K562 (cell line): Measurements from ENCODE around the gene EMP2. TPM values are rescaled to one million over a fixed set of nuclear protein-coding genes. Genes with fewer than 3 reads are reported as not detected.
A peak's percentile ranks its signal among the peaks of the same experiment; 100 is the strongest.

ENCODE experiments used
- ATAC-seq: fragments of 200-7000 bp; cut with Tn5 transposase; 3 replicates; pipeline ENCODE4 v1.9.1; 2020; ENCODE audit warnings: moderate library complexity
- BruUV-seq: library from RNA; stranded (reverse); fragments of 400-500 nt; replicated peaks from 2 replicates; lab custom pipeline; 2021; lab: Mats Ljungman, UMichigan
- CTCF ChIA-PET: fragments of 300-600 bp; formaldehyde crosslinking; extraction: SDS; loops from one replicate; lab custom pipeline; 2021; ENCODE audit warnings: low intra/inter-chr PET ratio; lab: Yijun Ruan, JAX
- POLR2A ChIA-PET: fragments of 300-600, 350-650 bp; sonication (Branson Sonifier 250); formaldehyde crosslinking; extraction: SDS; loops from one replicate; lab custom pipeline; 2021; ENCODE audit warnings: antibody characterized with exemption, inconsistent platforms; lab: Yijun Ruan, JAX
- DNase-seq, 4 experiments: peaks; one replicate each; pipeline versions ENCODE4 v3.0.0 to v3.0.0-alpha.2; 2011 to 2018; ENCODE audit warnings: low spot score in 3 of 4, mixed read lengths in 3 of 4; ENCODE audit errors: extremely low read depth in 1 of 4
- FAIRE-seq: peaks from 2 replicates; lab custom pipeline; 2011; peaks lifted over from hg19 to GRCh38; lab: Jason Lieb, UNC
- H2AFZ ChIP-seq: 2 replicates; pipeline ENCODE4 v1.6.0; 2011; ENCODE audit warnings: low read depth, low read length, control low read depth, inconsistent platforms
- H3K27ac ChIP-seq: fragments of 200-600 bp; 3 replicates; pipeline ENCODE4 v1.8.0; 2011; ENCODE audit warnings: low read depth, mild to moderate bottlenecking, control low read depth, inconsistent platforms, low read length, moderate library complexity, mixed read lengths; ENCODE audit errors: extremely low read depth
- H3K27me3 ChIP-seq, 2 experiments: fragments of 300-600 bp in 1 of 2; 2 replicates in 1 of 2; 3 replicates in 1 of 2; pipeline versions ENCODE4 v1.6.0 to v1.8.0; 2011; ENCODE audit warnings: inconsistent platforms in 2 of 2, low read length in 2 of 2, mild to moderate bottlenecking in 1 of 2, mixed read lengths in 1 of 2, moderate library complexity in 1 of 2; ENCODE audit not compliant: control insufficient read depth in 2 of 2, insufficient read depth in 2 of 2
- H3K36me3 ChIP-seq: fragments of 300-600 bp; 3 replicates; pipeline ENCODE4 v1.8.0; 2011; ENCODE audit warnings: mild to moderate bottlenecking, low read length, inconsistent platforms; ENCODE audit not compliant: control insufficient read depth, insufficient read depth
- H3K4me1 ChIP-seq, 2 experiments: fragments of 200-600 bp in 1 of 2; replicated peaks in 1 of 2; 2 replicates in 1 of 2; 3 replicates in 1 of 2; pipeline versions ENCODE4 v1.5.1 to v1.8.0; 2011; ENCODE audit warnings: inconsistent platforms in 2 of 2, low read length in 2 of 2, mild to moderate bottlenecking in 1 of 2, mixed read lengths in 1 of 2, moderate library complexity in 1 of 2; ENCODE audit not compliant: control insufficient read depth in 2 of 2, insufficient read depth in 2 of 2
- H3K4me2 ChIP-seq: 2 replicates; pipeline ENCODE4 v1.6.1; 2011; ENCODE audit warnings: low read length, control low read depth, inconsistent platforms, mixed read lengths; ENCODE audit not compliant: insufficient read depth
- H3K4me3 ChIP-seq: fragments of 200-600 bp; sonication (generic), shearing (Covaris generic); 2 replicates; pipeline ENCODE4 v1.5.1; 2016; ENCODE audit warnings: control low read depth, inconsistent platforms
- H3K79me2 ChIP-seq: fragments of 200-600 bp; 3 replicates; pipeline ENCODE4 v1.8.0; 2011; ENCODE audit warnings: low read length, inconsistent platforms; ENCODE audit not compliant: control insufficient read depth, insufficient read depth
- H3K9ac ChIP-seq, 2 experiments: 2 replicates each; pipeline versions ENCODE4 v1.6.0 to v1.6.1; 2011; ENCODE audit warnings: low read depth in 2 of 2, low read length in 2 of 2, control low read depth in 1 of 2, inconsistent platforms in 1 of 2, mild to moderate bottlenecking in 1 of 2, mixed read lengths in 1 of 2; ENCODE audit not compliant: insufficient read depth in 1 of 2
- H3K9me1 ChIP-seq: one replicate; pipeline ENCODE4 v1.6.0; 2011; ENCODE audit warnings: inconsistent platforms, mild to moderate bottlenecking, low read length, moderate library complexity; ENCODE audit not compliant: control insufficient read depth, insufficient read depth
- H3K9me3 ChIP-seq: replicated peaks from 2 replicates; pipeline ENCODE4 v1.5.1; 2011; ENCODE audit warnings: low read depth, low read length, inconsistent platforms; ENCODE audit not compliant: control insufficient read depth, insufficient read depth
- H4K20me1 ChIP-seq: replicated peaks from 2 replicates; pipeline ENCODE4 v1.6.1; 2011; ENCODE audit warnings: low read length, inconsistent platforms, mixed read lengths; ENCODE audit not compliant: control insufficient read depth, insufficient read depth
- C11orf30 ChIP-seq: fragments of 450-650 bp; IDR thresholded peaks from 2 replicates; pipeline ENCODE4 v1.6.1; 2016; ENCODE audit warnings: low read depth, mild to moderate bottlenecking
- KDM2B ChIP-seq: fragments of 250-450 bp; sonication (Bioruptor Pico); IDR thresholded peaks from 2 replicates; pipeline ENCODE4 v1.8.0; 2021; ENCODE audit warnings: mild to moderate bottlenecking, moderate library complexity
- KDM5B ChIP-seq: fragments of 200-600 bp; sonication (generic); IDR thresholded peaks from 2 replicates; pipeline ENCODE4 v1.6.1; 2012; ENCODE audit warnings: low read depth, mild to moderate bottlenecking, moderate library complexity, low read length, control low read depth, inconsistent platforms; ENCODE audit not compliant: insufficient replicate concordance
- LEF1 ChIP-seq: fragments of 450-650 bp; IDR thresholded peaks from 2 replicates; pipeline ENCODE4 v1.6.1; 2016; ENCODE audit warnings: mild to moderate bottlenecking
- MTA2 ChIP-seq: fragments of 450-650 bp; IDR thresholded peaks from 2 replicates; pipeline ENCODE4 v1.6.1; 2016; ENCODE audit warnings: low read depth
- NFIC ChIP-seq: fragments of 450-650 bp; IDR thresholded peaks from 2 replicates; pipeline ENCODE4 v1.6.1; 2017; ENCODE audit warnings: mild to moderate bottlenecking, inconsistent platforms
- SRSF1 ChIP-seq: fragments of 200-400 bp; formaldehyde crosslinking; IDR thresholded peaks from 2 replicates; pipeline ENCODE4 v1.6.1; 2017; ENCODE audit warnings: mild to moderate bottlenecking, low read depth, low read length, moderate library complexity
- ZNF699 ChIP-seq: fragments of 250-450 bp; sonication (Bioruptor Pico); IDR thresholded peaks from 2 replicates; pipeline ENCODE4 v1.8.0; 2021; ENCODE audit warnings: mild to moderate bottlenecking, moderate library complexity; ENCODE audit not compliant: insufficient replicate concordance
- WGBS: fragments of 100-300 bp; shearing (Covaris generic); methylation state at CpG from one replicate; pipeline ENCODE4 v1.1.6; 2016; ENCODE audit warnings: low coverage, mixed read lengths; ENCODE audit not compliant: insufficient coverage; ENCODE audit errors: missing lambda C conversion rate; 5-methylcytosine and 5-hydroxymethylcytosine counted together
- in situ Hi-C: fragments of 300-500 bp; cut with MboI; formaldehyde crosslinking; loops from 4 replicates; pipeline ENCODE4 v1.15.0; 2018; ENCODE audit warnings: inconsistent platforms, mixed read lengths
- intact Hi-C: fragments of 100-400 bp; cut with micrococcal nuclease; formaldehyde crosslinking; loops from 2 replicates; pipeline ENCODE4 v1.14.2; 2022
- polyA plus RNA-seq, 8 experiments: library from polyadenylated mRNA; depleted of rRNA in 4 of 8; stranded (reverse) in 5 of 8; unstranded in 3 of 8; fragments of >200 nt; fragmentation: Nextera tagmentation in 2 of 8; fragmentation: Illumina TruSeq in 1 of 8; extraction: Ambion mirVana in 2 of 8; extraction: Trizol in 1 of 8; gene quantifications; 2 replicates each; pipeline versions ENCODE4 v1.2.1 to v1.2.3, GENCODE V29; 2011 to 2014; ENCODE audit warnings: inconsistent platforms in 1 of 8, missing spikeins in 1 of 8
- total RNA-seq, 7 experiments: library from RNA; depleted of rRNA in 6 of 7; stranded (reverse); fragments of >200 nt in 6 of 7; fragmentation: Illumina TruSeq in 2 of 7; extraction: Trizol in 2 of 7; gene quantifications; 2 replicates each; pipeline versions ENCODE4 v1.2.1 to v1.2.3, GENCODE V29; 2011 to 2021; ENCODE audit warnings: low replicate concordance in 1 of 7
- TF ChIP-seq, protein P1 (sequence below): fragments of 250-450 bp; sonication (Bioruptor Pico); IDR thresholded peaks from 2 replicates; pipeline ENCODE4 v1.8.0; 2021; ENCODE audit warnings: moderate library complexity, mild to moderate bottlenecking, inconsistent platforms
- TF ChIP-seq, protein P2 (sequence below), 2 experiments: fragments of 450-650 bp in 1 of 2; IDR thresholded peaks; 2 replicates each; pipeline ENCODE4 v1.6.1; 2011 to 2017; ENCODE audit warnings: low read depth in 2 of 2, antibody characterized with exemption in 1 of 2, borderline replicate concordance in 1 of 2, low read length in 1 of 2, mild to moderate bottlenecking in 1 of 2, mixed read lengths in 1 of 2; ENCODE audit not compliant: control insufficient read depth in 1 of 2

The EMP2 gene
- total and polyA plus RNA-seq, 9 of the 15 experiments (the other 6 are each of a cell fraction or from before 2014, with no cell fraction given) = 0.73 to 6.2 (median 3.1) TPM

DNA sequence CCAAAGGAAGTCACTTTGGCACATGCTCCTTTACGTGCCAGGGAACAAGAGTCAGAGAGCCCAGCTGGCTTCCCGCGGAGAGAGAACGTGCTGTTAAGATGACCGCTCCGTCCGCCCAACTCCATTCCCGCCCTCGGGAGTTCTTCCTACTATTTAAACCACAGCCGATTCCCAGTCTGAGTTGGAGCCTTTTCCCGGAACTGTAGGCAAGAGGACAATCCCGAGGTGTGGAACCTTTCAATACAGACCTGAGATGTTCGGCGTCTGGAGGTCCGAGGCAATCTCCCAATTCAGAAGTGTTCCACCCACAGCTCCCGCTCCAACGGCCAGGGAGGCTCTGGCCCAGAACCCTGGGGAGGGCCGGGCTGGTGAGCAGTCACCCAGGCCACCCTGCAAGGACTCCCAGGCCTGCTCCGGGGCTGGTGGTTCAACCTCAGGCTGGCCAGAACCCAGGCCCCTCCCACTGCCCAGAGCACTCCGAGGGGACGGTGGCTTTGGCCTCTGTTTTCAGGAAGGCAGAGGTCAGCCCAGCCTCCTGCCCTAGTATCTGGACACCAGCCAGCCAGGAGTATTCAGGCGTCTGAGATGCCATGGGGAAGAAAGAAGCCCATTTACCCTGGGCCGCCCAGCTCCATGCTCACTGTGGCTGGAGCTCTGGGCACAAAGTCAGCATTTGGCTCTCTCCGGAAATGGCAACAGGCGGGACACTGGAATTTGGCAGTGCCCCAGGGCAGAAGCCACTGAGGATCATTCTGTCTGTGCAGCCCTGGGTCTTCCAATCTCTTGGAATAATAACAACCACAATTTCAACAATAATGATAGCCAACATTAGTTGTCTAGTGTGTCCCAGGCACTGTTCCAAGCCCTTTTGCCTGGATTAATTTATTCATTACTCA lies 21.4 kb downstream of the EMP2 start:
- Histone ChIP-seq H2AFZ (no peak overlapping the region), H4K20me1 (no peaks in the 10 kb centered on the region), H3K4me1 (peaks cover 0 to 5% of the 10 kb centered on the region in 2 experiments; a peak in 2 of 5 replicates), H3K9ac (peak overlapping the region in 1 of 2 experiments; percentile 64; a peak in 2 of 4 replicates)
- peak; percentile 40; the same call in 2 of the 3 replicates for ATAC-seq
- TF ChIP-seq ZNF699 = no peak
- peak; percentile 43 for TF ChIP-seq NFIC
- TF ChIP-seq, all 486 proteins: peak for 1
- Histone ChIP-seq H3K27me3 (peaks cover 2 to 30% of the 10 kb centered on the region in 2 experiments), H3K9me1 (no peaks in the 10 kb centered on the region), H3K36me3 (no peaks in the 10 kb centered on the region), H3K4me3 (no peak overlapping the region), H3K79me2 (no peaks in the 10 kb centered on the region), H3K9me3 (no peaks in the 10 kb centered on the region), H3K27ac (no peak overlapping the region), H3K4me2 (no peak overlapping the region)
- CTCF ChIA-PET = no interaction called here
- in situ Hi-C loops (no loop called here), intact Hi-C loops (no loop called here)
- FAIRE-seq = no peak
- DNase-seq = no peak
- POLR2A ChIA-PET = interaction anchor here (0.6 kb wide), 1 partner anchor 371 kb away, joined by 3 read pairs; no protein-coding TSS in a partner anchor
- 22% methylated on average over 23 of the region's 25 CpGs for WGBS
- BruUV-seq = no TSS peak

DNA sequence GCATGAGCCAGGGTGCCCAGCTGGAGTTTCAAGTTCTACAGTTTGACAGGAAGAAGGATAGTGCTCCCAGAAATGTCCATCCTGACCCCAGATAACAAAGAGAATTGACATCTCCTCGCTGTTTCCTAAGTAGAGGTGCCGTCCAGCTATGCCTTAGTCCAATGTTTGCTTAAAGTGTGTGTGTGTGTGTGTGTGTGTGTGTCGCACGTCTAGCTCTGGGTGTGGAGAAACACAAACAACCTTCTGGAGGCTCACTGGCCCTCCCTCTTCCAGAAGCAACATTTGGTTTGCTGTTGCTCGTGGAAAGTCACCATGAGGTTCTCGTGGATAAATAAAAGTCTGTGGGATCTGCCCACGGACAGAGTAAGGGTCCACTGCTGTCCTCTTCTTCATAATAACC lies 22.1 kb downstream of the EMP2 start:
- in situ Hi-C loops = no loop called here
- H3K79me2 ChIP-seq = no peaks in the 10 kb centered on the region
- no peak for TF ChIP-seq LEF1
- TF ChIP-seq, protein P1, sequence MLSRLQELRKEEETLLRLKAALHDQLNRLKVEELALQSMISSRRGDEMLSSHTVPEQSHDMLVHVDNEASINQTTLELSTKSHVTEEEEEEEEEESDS = no peak
- no peak for TF ChIP-seq C11orf30
- TF ChIP-seq SRSF1 = no peak
- TF ChIP-seq, protein P2, sequence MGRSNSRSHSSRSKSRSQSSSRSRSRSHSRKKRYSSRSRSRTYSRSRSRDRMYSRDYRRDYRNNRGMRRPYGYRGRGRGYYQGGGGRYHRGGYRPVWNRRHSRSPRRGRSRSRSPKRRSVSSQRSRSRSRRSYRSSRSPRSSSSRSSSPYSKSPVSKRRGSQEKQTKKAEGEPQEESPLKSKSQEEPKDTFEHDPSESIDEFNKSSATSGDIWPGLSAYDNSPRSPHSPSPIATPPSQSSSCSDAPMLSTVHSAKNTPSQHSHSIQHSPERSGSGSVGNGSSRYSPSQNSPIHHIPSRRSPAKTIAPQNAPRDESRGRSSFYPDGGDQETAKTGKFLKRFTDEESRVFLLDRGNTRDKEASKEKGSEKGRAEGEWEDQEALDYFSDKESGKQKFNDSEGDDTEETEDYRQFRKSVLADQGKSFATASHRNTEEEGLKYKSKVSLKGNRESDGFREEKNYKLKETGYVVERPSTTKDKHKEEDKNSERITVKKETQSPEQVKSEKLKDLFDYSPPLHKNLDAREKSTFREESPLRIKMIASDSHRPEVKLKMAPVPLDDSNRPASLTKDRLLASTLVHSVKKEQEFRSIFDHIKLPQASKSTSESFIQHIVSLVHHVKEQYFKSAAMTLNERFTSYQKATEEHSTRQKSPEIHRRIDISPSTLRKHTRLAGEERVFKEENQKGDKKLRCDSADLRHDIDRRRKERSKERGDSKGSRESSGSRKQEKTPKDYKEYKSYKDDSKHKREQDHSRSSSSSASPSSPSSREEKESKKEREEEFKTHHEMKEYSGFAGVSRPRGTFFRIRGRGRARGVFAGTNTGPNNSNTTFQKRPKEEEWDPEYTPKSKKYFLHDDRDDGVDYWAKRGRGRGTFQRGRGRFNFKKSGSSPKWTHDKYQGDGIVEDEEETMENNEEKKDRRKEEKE (IDR thresholded peaks at IDR 0.05; ENCODE audit: borderline replicate concordance in 1 of 2, control insufficient read depth in 1 of 2, low read depth in 2 of 2, low read length in 1 of 2) = no peak
- TF ChIP-seq KDM2B = no peak
- no peak for TF ChIP-seq KDM5B
- no peak for TF ChIP-seq MTA2

More for the DNA sequence above, 22.1 kb downstream of the EMP2 start:
- Histone ChIP-seq H3K4me3 (no peak overlapping the region), H3K9ac (no peak overlapping the region), H3K36me3 (no peaks in the 10 kb centered on the region), H3K4me2 (no peak overlapping the region), H3K27me3 (peaks cover 2 to 30% of the 10 kb centered on the region in 2 experiments), H3K9me1 (no peaks in the 10 kb centered on the region), H2AFZ (no peak overlapping the region), H3K9me3 (no peaks in the 10 kb centered on the region), H4K20me1 (no peaks in the 10 kb centered on the region), H3K4me1 (peaks cover 0 to 5% of the 10 kb centered on the region in 2 experiments; a peak in 2 of 5 replicates), H3K27ac (no peak overlapping the region)
- ChIA-PET CTCF (no interaction called here), POLR2A (interaction anchor here (0.6 kb wide), 1 partner anchor 372 kb away, joined by 3 read pairs; no protein-coding TSS in a partner anchor)
- intact Hi-C loops = no loop called here
- DNase-seq = no peak
- no peak for FAIRE-seq
- WGBS = 4% methylated on average over 7 of the region's 7 CpGs
- no peak for ATAC-seq
- BruUV-seq = no TSS peak
